Cerebellar cortex (tissue), 1 donor: ENCODE data around the gene LNP1.
"Not testable (repeated sequence)": the region's sequence is repeated elsewhere in the genome, so short reads cannot be mapped to it uniquely, and the experiment has no call there.

Source experiments
- DNase-seq: peaks from one replicate; pipeline ENCODE4 v3.0.0-alpha.2; 2015; ENCODE audit warnings: low spot score

Gene LNP1

GRCh38 chr3:100478521-100478920 is 77.2 kb downstream of the LNP1 start:
- DNase-seq = not testable (repeated sequence)

DNA sequence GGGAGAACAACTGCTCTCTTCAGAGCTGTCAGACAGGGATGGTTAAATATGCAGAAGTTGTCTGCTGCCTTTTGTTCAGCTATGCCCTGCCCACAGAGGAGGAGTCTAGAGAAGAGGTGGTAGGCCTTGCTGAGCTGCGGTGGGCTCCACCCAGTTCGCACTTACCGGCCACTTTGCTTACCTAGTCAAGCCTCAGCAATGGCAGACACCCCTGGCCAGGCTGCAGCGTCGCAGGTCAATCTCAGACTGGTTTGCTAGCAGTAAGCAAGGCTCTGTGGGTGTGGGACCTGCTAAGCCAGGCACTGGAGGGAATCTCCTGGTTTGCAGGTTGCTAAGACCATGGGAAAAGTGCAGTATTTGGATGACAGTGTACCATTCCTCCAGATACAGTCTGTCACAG is 78.7 kb downstream of the LNP1 start:
- no peak for DNase-seq

DNA sequence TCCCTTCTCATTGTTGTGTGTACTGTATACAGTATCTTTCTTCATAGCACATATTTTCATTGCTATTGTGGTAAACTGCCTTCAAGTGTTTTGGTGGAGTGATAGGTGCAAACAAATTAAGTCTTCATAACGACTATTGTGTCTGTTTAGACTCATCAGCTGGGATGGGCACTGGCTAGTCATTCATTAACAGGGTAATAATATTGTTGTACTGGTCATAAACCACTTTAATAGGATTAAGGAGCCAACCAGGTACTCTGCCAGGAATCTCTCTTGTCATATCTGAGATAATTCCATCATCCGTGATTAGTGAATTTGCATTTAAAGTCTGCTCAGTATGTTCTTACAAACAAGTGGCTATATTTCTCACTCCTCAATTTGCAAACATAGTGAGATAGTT is 80.8 kb downstream of the LNP1 start:
- no peak for DNase-seq

DNA sequence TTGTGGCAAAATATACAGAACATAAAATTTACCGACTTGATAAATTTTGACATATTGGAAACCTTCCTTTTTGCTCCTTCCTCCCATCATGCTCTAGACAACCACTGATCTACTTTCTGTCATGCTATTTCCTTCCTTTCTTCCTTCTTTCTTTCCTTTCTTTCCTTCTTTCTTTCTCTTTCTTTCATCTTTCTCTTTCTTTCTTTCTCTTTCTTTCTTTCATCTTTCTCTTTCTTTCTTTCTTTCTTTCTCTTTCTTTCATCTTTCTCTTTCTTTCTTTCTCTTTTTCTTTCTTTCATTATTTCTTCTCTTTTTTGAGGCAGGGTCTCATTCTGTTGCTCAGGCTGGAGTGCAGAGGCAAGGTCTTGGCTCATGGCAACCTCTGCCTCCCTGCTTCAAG is 82.2 kb downstream of the LNP1 start:
- no peak for DNase-seq

DNA sequence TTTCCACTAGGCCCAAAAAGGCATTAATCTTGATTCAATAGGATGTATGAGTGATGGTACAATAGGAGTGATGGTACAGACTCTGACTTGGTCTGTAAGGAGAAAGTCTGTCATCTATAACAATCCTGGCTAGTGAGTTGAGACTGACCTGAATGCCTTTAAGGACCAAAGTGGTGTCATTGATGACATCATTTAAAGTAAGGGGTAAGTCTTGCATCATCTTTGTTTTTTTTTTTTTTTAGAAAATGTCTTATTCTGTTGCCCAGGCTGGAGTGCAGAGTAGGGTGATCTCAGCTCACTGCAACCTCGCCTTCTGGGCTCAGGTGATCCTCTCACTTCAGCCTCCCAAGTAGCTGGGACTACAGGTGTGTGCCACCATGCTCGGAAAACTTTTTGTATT is 85.5 kb downstream of the LNP1 start:
- DNase-seq = no peak

- no peak for DNase-seq
Measured at GRCh38 chr3:100489118-100489517, 87.8 kb downstream of the LNP1 start.

DNA sequence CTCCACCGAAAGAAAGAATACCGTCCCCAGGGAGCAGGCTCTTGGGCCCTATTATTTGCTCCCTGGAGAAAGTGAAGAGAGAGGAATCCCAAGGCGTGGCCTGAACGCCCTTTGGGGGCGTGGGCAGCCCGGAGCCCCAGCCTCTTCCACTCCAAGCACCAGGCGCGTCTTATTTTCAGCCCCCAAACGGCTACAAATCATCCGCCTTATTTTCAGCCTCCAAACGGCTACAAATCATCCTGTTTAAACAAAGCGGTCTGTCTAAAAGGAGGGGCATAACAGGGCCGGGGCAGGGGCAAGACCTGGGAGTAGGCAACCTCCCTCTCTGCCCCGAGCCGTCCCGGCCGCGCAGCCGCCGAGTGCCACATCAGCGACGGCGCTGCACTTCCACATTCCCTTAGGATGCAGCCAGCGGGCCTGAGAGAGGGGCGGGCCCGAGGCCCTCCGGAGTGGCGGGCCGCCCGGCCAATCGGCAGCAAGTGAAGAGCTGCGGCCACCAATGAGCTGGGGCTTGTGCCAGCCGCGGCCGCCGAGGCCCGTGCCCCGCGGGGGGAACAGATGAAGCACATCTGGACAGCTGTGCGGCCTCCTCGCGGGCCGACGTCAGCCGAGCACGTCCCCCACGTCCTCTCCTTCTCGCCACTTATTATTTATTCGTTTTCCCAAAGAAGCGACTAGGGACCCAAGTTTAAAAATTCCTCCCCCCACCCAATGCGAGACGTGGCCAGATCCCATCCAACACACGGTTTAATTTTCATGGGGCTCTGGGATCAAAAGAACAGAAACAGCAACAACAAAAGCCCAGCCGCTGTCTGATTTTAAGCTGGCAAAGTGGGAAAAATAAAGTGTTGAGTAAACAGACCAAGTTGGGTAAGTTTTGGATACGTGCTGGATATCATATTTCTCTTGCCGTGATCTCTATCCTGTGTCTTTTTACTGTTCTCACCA is 91.0 kb downstream of the LNP1 start, which contains the start of gene TMEM45A:
Gene TMEM45A, plus strand, starts transcription at position 561 of the 948 bp plus-strand sequence. CDS start 62,593 bp downstream, outside the sequence.
- DNase-seq = peak; percentile 82

DNA sequence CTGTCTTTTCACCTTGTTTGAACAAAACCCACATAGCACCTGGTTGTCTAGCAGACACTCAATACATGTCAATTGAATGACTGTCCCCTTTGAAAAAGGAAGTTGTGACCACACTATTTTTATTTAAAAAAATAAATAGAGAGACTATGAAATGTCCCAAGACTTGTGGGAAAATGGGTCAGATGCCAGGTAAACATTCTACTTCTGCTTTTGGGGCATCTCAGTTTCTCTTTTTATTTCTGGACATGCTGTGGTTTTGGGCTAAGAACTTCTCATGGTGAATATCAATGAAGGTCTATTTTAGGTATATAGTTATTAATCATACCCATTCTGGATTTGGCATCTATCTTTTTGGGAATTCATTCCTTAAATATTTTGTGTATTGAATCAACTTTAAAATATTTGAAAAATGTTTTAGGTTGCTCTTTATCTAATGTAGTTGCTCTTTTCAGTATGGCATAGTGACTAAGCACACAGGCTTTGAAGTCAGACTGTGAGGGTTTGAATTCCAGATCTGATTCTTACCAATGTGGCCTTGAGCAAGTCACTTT is 95.4 kb downstream of the LNP1 start:
- no peak for DNase-seq

- DNase-seq = no peak
Measured at GRCh38 chr3:100499651-100500050, 98.3 kb downstream of the LNP1 start.

DNA sequence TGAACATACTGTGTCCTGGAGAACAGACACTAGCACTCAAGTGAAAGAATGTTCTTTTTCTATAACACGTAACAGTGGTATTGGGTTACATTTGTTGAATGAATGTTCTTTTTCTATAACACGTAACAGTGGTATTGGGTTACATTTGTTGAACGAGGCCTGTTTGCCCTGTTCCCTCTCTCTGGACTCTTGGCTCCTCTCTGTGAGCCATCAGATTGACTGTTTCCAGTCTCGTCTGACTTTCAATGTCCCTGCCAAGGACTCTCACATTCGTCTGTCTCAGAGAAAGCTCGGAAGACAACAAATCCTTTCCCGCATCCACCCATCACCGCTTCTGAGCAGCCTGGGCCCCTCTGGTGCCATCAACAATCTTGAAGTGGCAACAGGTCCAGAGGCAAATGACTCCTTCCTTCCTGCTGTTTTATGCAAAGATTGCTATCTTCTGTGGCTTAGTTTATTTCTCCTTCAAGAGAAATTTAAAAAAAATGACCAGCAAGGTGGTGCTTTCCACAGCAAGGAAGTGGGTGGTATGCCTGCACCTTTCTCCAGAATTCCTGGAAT is 99.1 kb downstream of the LNP1 start:
- DNase-seq = no peak

- DNase-seq = no peak
Measured at GRCh38 chr3:100503448-100503847, 102.1 kb downstream of the LNP1 start.
